Lower leg skin (tissue), 4 donors: Measurements from ENCODE around the gene UFD1. TPM values are rescaled to one million over a fixed set of nuclear protein-coding genes. Genes with fewer than 3 reads are reported as not detected.

Experiments
- DNase-seq, 2 donors: peaks; one replicate each; pipeline ENCODE4 v3.0.0-alpha.2; 2019; ENCODE audit warnings: low spot score in 2 of 2
- H3K4me3 ChIP-seq: fragments of 200-600 bp; sonication (generic); 2 replicates; pipeline ENCODE4 v1.5.1; 2017; ENCODE audit warnings: mild to moderate bottlenecking, low read depth; ENCODE audit not compliant: poor library complexity, severe bottlenecking
- POLR2A ChIP-seq, 2 donors: fragments of 450-650 bp; IDR thresholded peaks; one replicate each; pipeline ENCODE4 v1.6.1; 2016 to 2017; ENCODE audit warnings: antibody characterized with exemption in 2 of 2, mild to moderate bottlenecking in 1 of 2, moderate library complexity in 1 of 2
- WGBS, 2 donors: methylation state at CpG; one replicate each; pipeline ENCODE4 v1.1.5; 2018; 5-methylcytosine and 5-hydroxymethylcytosine counted together
- intact Hi-C: fragments of 100-400 bp; cut with DNase I; formaldehyde crosslinking; loops from one replicate; pipeline ENCODE4 v1.15.0; 2023; ENCODE audit warnings: low total_unique reads
- total RNA-seq, 4 donors: library from RNA; depleted of rRNA; stranded (reverse); fragments of >200 nt; gene quantifications; one replicate each; pipeline ENCODE4 v1.1.0, GENCODE V29; 2016
- TF ChIP-seq, protein P1 (sequence below), 3 donors: fragments of 450-650 bp; IDR thresholded peaks; one replicate each; pipeline ENCODE4 v1.5.1; 2016; ENCODE audit warnings: antibody characterized with exemption in 3 of 3, mild to moderate bottlenecking in 3 of 3, moderate library complexity in 2 of 3

Gene UFD1
- total RNA-seq, 4 donors from 2014 or later: 21.9 to 40.9 (median 34.5) TPM

- intact Hi-C loops: no loop called here
Observed at GRCh38 chr22:19466848-19467752, 11.9 kb downstream of the UFD1 start.

GRCh38 chr22:19466126-19466716, 12.8 kb downstream of the UFD1 start:
- TF ChIP-seq, protein P1, sequence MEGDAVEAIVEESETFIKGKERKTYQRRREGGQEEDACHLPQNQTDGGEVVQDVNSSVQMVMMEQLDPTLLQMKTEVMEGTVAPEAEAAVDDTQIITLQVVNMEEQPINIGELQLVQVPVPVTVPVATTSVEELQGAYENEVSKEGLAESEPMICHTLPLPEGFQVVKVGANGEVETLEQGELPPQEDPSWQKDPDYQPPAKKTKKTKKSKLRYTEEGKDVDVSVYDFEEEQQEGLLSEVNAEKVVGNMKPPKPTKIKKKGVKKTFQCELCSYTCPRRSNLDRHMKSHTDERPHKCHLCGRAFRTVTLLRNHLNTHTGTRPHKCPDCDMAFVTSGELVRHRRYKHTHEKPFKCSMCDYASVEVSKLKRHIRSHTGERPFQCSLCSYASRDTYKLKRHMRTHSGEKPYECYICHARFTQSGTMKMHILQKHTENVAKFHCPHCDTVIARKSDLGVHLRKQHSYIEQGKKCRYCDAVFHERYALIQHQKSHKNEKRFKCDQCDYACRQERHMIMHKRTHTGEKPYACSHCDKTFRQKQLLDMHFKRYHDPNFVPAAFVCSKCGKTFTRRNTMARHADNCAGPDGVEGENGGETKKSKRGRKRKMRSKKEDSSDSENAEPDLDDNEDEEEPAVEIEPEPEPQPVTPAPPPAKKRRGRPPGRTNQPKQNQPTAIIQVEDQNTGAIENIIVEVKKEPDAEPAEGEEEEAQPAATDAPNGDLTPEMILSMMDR (IDR thresholded peaks at IDR 0.05): no peak
- no peak for TF ChIP-seq POLR2A (IDR thresholded peaks at IDR 0.05)
- DNase-seq: no peak
- intact Hi-C loops: no loop called here
- H3K4me3 ChIP-seq: no peak overlapping the region
- 65 to 66% methylated on average over 14 of the region's 14 CpGs for WGBS, 2 donors

More at GRCh38 chr22:19466848-19467752, 11.9 kb downstream of the UFD1 start:
- no peak for DNase-seq
- no peak overlapping the region for H3K4me3 ChIP-seq
- 96 to 98% methylated on average over 9 of the region's 9 CpGs for WGBS, 2 donors
- TF ChIP-seq POLR2A (IDR thresholded peaks at IDR 0.05): no peak
- TF ChIP-seq, protein P1 (IDR thresholded peaks at IDR 0.05): no peak

DNA sequence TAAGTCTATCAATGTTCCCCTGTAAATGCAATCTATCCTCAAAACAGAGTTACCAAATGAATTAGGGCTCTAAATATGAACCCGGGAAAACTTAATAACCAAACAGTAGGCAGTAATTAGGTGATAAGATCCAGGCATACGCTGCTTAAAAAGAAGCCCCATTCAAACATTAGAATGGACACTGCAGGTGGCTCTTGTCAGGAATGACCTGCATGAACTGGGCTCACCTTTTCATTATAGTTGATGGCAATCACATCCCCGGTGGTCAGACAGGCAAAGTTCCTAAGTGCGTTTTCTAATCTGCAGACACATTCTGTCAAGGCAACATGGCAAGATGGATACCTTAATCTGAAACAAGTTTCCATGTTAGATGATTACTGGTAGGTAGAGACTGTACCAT, 14.0 kb downstream of the UFD1 start:
- H3K4me3 ChIP-seq: no peak overlapping the region
- TF ChIP-seq, protein P1 (IDR thresholded peaks at IDR 0.05): no peak
- TF ChIP-seq POLR2A (IDR thresholded peaks at IDR 0.05): no peak
- WGBS, 2 donors: 87 to 94% methylated on average over 4 of the region's 4 CpGs
- intact Hi-C loops: no loop called here
- DNase-seq: no peak

GRCh38 chr22:19464546-19464945, 14.4 kb downstream of the UFD1 start:
- WGBS, 2 donors: 67 to 83% methylated on average over 1 of the region's 1 CpG
- intact Hi-C loops: no loop called here
- TF ChIP-seq, protein P1 (IDR thresholded peaks at IDR 0.05): no peak
- TF ChIP-seq POLR2A (IDR thresholded peaks at IDR 0.05): no peak
- H3K4me3 ChIP-seq: no peak overlapping the region
- DNase-seq: no peak

DNA sequence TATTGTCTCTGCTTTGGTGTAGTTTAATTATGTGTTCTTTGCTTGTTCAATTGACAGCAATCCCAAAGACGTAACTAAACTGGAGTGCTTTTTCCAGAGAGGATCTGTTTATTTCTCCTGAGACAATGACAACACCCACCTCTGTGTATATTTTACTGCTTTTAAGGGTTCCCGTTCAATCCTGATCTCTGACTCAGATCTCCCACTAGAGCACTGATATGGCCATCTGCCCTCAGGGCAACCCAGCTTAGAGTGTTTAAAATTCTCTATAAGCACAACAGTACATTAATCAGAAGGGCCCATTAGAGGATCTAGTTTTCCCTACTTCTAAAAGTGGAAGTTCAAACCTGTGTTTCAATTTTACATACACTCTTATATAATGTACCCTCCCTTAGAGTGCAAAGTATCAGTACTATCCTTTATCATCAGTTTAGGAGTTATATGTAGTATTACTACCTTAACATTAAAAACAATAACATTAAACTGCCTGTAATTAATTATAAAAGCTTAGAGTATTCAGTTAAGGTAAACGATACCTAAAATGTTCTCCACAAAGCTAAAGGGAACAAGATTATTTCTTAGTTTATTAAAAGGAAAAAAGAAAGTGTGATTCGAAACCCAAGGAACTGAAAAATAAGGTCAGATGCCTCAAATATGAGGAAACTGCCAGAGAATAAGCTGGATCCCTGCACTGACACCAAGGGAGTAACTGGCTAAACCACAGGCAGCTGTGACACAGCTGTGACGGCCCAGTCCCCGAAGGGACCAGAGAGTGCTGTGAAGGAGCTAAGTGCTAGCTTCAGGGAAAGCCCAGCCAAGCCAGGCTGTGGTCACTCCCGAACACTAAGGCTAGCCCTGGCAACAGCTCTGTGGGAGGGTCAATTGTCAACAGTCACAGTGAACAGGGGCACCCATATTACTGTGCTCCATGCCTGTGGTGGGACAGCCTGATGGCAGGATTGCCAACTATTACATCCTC, 15.2 kb downstream of the UFD1 start:
- DNase-seq: no peak
- no peak overlapping the region for H3K4me3 ChIP-seq
- WGBS, 2 donors: 55 to 65% methylated on average over 7 of the region's 7 CpGs
- TF ChIP-seq, protein P1 (IDR thresholded peaks at IDR 0.05): no peak
- no peak for TF ChIP-seq POLR2A (IDR thresholded peaks at IDR 0.05)
- intact Hi-C loops: no loop called here
